RWPE1 (cell line): ENCODE measurements around the gene TRUB1.

Experiments
- CTCF ChIA-PET: fragments of 350-600 bp; sonication (Branson Sonifier 250); formaldehyde crosslinking; extraction: SDS; loops from one replicate; lab custom pipeline; 2021; lab: Yijun Ruan, JAX
- POLR2A ChIA-PET: fragments of 400-600 bp; formaldehyde crosslinking; extraction: SDS; loops from one replicate; lab custom pipeline; 2020; ENCODE audit warnings: antibody characterized with exemption; ENCODE audit not compliant: low non-redundant PET; lab: Yijun Ruan, JAX
- DNase-seq: peaks from one replicate; pipeline ENCODE4 v3.0.0; 2012; ENCODE audit warnings: low spot score
- H3K27ac ChIP-seq: fragments of 450-650 bp; 2 replicates; pipeline ENCODE4 v1.5.1; 2017
- CTCF ChIP-seq: fragments of 450-650 bp; conservative IDR thresholded peaks from 2 replicates; pipeline ENCODE4 v1.5.1; 2017; ENCODE audit warnings: low read depth, mild to moderate bottlenecking

The TRUB1 gene

GRCh38 chr10:114943000-114943399, 5.0 kb downstream of the TRUB1 start:
- ChIA-PET CTCF (no interaction called here), POLR2A (no interaction called here)
- TF ChIP-seq CTCF = no peak
- H3K27ac ChIP-seq = no peak overlapping the region
- no peak for DNase-seq

GRCh38 chr10:114953047-114953446, 15.1 kb downstream of the TRUB1 start:
- ChIA-PET POLR2A (no interaction called here), CTCF (no interaction called here)
- TF ChIP-seq CTCF = no peak
- H3K27ac ChIP-seq = no peak overlapping the region
- DNase-seq = no peak

- POLR2A ChIA-PET = no interaction called here
- DNase-seq = no peak
- TF ChIP-seq CTCF = no peak
- H3K27ac ChIP-seq = no peak overlapping the region
- CTCF ChIA-PET = interaction anchor here (2.3 kb wide), 1 partner anchor 10 kb away, joined by 7 read pairs; no protein-coding TSS in a partner anchor
Observed at GRCh38 chr10:114955984-114956383, 18.0 kb downstream of the TRUB1 start.

GRCh38 chr10:114956466-114956865, 18.5 kb downstream of the TRUB1 start:
- no peak for DNase-seq
- POLR2A ChIA-PET = no interaction called here
- no peak overlapping the region for H3K27ac ChIP-seq
- no peak for TF ChIP-seq CTCF
- CTCF ChIA-PET = interaction anchor here (2.3 kb wide), 1 partner anchor 9 kb away, joined by 7 read pairs; no protein-coding TSS in a partner anchor

- POLR2A ChIA-PET = no interaction called here
- no peak overlapping the region for H3K27ac ChIP-seq
- DNase-seq = no peak
- CTCF ChIA-PET = interaction anchor here (0.6 to 2.3 kb wide), 2 partner anchors 9 to 1239 kb away, joined by 5 to 7 read pairs; no protein-coding TSS in a partner anchor
- TF ChIP-seq CTCF = no peak
Observed at GRCh38 chr10:114957122-114957521, 19.1 kb downstream of the TRUB1 start.

GRCh38 chr10:114957673-114958072, 19.7 kb downstream of the TRUB1 start:
- ChIA-PET POLR2A (no interaction called here), CTCF (interaction anchor here (0.6 to 2.3 kb wide), 3 partner anchors 8 to 1239 kb away, joined by 3 to 7 read pairs (median 5); no protein-coding TSS in a partner anchor)
- DNase-seq = no peak
- H3K27ac ChIP-seq = no peak overlapping the region
- no peak for TF ChIP-seq CTCF

- ChIA-PET CTCF (interaction anchor here (0.7 to 1.9 kb wide), 3 partner anchors 86 to 255 kb away, joined by 3 to 5 read pairs (median 3); no protein-coding TSS in a partner anchor), POLR2A (no interaction called here)
- H3K27ac ChIP-seq = no peak overlapping the region
- no peak for TF ChIP-seq CTCF
- DNase-seq = no peak
Observed at GRCh38 chr10:114962441-114962840, 24.4 kb downstream of the TRUB1 start.
